NCI-H1694 (cell line): ENCODE data around the gene GRIP2.

ENCODE experiments used
- DNase-seq: peaks from one replicate; lab custom pipeline; 2025; lab: John Stamatoyannopoulos, UW

Gene GRIP2

DNA sequence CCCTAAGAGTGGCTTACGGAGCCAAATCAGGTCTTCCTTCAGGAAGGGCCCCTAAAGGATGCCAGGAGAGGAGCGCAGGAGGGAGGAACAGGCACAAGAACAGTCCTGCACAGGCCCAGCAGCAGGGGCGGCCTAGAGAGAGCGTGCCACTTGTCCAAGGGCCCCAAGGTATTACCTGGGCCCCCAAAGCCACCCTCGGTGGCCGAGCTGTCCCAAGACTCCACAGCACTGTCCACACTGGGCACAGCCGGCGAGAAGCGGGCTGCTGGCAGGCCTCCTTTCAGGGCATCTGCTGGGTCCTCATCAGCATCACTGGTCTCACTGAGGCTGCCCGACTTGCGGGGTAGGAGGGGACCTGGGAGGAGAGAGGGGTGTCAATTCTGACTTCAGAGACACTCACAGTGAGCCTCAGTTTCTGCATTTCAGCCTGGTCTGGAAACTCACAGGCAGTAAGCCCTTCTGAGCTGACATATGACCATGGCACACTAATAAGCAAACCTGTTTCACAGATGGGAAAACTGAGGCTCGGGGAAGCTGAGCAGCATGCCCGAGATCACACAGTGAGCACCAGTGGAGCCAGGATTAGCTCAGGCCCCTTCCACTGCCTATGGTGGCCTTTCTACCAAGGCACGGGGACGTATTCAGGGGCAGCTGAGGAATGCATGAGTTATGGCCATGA, 33.4 kb downstream of the GRIP2 start:
- no peak for DNase-seq

DNA sequence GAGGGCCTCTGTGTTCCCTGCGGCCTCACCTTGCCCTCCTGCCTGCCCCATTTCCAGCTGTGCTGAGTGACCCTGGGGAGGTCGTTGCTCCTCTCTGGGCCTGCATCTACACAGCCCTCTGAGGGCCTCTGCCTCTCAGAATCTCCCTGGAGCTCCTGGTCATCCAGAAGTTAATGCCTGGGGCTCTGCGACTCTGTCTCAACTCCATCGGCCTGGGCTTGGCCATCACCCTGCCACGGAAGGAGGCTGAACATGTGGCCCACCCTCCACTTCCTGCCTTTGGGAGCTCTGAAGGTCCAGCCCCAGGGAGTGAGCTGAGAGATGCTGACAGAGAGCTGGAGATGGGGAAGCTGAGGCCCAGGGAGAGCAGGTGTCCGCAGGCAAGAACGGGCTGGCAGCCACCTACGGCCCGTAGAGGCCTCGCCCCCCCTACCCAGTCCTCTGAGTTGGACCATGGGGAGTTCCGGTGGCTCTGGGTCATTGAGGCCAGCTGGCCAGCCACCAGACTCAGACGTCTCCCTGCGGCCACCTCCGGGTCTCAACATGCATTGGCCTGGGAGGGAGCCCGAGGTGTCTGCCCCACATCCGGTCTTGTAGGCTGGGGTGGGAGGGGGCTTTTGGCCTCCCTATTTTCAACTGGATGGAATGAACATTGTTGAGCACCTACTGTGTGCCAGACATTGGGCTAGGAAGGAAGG, 34.2 kb downstream of the GRIP2 start:
- no peak for DNase-seq

DNA sequence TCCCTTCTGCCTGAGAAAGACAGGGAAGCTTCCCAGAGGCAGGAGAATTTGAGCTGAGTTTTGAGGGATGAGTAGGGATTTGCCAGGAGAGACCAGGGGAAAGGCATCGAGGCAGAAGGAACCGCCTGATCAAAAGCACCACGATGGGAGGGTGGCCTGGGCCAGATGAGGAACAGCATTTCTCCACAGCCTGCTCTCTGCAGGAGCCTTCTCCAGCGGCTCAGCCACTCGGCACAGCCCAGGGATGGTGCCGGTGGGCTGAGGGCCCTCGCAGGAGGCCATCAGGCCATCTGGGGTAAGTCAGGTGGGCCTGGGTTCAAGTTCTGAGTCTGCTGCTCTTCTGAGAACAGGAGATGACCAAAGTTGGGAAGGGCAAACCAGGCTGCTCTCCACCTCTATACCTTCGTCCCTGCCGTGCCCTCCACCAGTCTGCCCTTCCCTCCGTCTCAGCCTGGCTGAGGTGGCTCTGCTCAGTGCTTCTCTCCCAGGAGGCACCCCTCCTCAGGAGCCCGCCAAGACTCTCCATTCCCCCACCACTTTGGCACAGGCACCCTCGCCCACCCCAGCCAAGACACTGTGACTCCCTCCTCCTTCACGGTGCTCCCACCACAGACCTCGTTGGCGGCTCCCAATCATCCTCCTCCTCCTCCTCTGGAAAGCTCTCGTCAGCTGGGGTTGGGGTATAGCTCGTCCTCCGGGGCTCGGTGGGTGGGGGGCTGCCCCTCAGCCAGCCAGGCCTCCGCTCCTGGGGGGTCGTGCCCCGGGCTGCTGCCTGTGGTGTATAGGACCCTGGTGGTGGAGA, 34.9 kb downstream of the GRIP2 start:
- no peak for DNase-seq

DNA sequence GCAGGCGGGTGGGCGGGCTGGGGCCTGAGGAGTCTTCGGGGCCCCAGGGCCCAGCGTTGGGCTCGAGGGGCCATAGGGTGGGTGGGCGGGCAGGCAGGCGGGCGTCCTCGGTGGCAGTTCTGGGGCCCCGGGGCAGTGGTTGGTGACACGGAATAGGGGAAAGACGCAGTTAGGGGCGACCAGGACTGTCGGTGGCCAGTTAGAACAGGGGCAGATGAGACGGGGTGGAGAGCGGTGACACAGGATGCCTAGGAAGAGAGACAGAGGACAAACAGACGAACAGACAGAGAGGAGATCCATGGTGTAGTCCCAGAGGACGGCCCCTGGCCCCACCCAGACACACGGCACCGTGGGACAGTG, 36.5 kb downstream of the GRIP2 start:
- DNase-seq, result no peak

DNA sequence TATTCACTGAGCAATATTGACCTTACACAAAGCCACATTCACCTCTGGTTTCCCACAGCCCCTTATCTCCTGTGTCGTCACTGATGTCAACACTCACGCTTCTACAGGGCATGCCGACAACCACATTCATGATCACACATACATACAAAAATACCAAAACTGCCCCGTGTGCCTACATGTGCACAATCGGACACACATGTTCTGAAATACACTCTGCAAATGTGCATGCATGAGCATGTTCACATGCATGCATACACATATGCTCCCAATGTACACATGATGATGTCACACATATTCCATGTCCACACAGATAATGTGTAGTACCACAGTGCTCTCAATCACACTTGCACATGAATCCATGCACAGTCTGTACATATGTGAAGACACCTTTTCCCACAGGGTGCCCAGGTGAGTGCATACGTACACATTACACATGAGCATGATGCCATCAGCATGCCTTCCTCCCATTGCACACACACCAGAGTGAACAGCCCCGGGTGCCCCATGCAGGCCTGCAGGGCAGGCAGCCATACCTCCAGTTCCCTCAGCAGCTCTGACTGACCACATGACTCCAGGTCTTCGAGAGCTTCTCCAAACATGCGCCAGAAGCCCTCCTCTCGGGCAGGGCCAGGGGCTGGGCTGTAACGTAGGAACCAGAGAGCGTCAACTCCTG, 37.0 kb downstream of the GRIP2 start:
- no peak for DNase-seq

DNA sequence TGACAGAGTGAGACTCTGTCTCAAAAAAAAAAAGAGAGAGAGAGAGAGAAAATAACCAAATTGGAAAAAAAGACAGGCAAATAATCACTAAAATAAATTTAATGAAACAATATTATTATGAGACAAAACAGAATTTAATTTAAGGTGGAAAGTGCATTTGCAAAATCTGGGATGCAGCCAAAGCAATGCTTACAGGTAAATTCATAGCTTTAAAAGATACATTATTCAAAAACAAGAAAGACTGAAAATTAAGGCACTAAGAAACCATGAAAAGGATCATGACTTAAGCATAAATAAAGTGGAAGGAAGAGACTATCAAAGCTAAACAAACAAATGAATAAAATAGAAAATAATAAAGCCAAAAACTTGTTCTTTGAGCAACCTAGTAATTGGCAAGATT, 37.7 kb downstream of the GRIP2 start:
- no peak for DNase-seq

DNA sequence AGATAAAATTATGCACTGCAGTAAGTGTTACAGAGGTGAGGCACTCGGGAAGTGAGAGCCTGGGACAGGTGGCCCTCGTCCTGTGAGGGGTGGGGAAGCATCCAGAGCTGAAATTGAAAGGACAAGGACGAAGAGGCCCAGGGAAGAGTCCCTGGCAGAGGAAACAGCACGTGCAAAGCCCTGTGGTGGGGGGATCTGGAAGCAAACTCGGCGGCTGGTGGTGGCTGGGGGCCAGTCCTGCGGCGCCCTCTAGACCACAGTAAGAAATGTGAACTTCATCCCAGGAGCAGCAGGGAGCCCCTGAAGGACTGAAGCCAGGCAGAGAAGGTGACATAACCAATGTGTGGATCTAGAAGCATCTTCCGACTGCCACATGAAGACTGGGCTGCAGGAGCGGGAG, 42.8 kb downstream of the GRIP2 start:
- no peak for DNase-seq

DNA sequence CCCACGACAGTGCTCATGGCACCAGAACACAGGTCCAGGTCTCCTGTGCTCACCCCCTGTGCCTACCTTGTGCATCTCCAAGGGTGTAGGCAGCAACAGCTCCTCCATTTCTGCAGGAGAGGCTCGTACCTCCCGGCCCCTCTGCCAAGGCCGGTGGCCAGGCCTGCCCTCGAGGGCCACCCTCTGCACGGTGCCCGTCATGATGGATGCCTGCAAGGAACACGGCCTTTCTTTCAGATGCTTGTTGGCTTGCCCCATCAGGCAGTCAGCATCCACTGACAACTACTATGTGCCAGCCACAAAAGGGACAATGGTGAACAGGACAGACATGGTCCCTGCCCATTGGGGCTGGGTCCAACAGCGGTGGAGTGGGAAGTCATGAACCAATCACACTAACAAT, 43.8 kb downstream of the GRIP2 start:
- DNase-seq, result no peak

DNA sequence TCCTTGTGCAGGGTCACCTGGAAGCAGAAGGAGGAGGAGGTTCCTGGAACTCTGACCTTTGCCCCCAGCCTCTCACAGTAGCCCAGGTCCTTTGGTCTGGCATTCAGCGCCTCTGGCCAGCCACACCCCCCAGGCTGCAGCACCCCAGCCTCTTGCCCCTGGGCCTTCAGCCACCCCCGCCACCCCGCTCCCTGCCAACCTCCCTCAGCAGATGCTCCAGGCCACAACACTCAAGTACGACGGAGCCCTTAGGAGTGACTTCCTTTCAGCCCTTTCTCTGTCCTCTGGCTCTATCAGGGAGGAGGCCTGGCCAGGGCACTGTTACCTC, 45.2 kb downstream of the GRIP2 start:
- no peak for DNase-seq

DNA sequence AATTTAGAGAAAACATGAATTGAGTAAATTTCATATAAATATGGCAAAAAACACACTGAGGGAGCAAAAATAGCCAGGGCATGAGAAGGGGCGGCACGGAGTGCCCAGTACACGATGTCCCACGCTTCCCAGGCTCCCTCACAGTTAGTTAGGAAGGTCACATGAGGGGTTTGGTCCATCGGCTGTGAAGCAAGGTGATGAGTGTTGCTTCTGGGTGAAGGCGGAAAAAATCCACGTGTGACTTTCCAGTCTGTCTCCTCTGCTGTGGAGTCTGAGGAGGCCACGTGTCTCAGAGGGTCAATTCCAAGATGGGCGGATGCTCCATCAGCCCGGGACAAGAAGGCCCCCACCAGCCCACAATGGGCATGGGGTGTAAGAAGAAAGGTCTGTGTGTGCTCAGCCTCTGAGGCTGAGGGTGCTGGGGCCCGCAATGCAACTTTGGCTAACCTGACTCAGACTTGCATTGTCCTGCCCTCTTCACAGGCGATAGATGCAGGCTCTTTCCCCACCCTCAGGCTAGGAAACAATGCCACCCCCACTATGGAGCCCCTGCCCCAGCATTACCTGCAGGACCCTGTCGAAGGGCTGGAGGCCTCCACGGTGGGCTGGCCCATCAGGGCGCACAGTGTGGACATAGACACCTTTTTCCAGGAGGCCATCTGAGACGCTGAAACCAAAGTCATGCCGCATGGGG, 45.7 kb downstream of the GRIP2 start:
- no peak for DNase-seq

DNA sequence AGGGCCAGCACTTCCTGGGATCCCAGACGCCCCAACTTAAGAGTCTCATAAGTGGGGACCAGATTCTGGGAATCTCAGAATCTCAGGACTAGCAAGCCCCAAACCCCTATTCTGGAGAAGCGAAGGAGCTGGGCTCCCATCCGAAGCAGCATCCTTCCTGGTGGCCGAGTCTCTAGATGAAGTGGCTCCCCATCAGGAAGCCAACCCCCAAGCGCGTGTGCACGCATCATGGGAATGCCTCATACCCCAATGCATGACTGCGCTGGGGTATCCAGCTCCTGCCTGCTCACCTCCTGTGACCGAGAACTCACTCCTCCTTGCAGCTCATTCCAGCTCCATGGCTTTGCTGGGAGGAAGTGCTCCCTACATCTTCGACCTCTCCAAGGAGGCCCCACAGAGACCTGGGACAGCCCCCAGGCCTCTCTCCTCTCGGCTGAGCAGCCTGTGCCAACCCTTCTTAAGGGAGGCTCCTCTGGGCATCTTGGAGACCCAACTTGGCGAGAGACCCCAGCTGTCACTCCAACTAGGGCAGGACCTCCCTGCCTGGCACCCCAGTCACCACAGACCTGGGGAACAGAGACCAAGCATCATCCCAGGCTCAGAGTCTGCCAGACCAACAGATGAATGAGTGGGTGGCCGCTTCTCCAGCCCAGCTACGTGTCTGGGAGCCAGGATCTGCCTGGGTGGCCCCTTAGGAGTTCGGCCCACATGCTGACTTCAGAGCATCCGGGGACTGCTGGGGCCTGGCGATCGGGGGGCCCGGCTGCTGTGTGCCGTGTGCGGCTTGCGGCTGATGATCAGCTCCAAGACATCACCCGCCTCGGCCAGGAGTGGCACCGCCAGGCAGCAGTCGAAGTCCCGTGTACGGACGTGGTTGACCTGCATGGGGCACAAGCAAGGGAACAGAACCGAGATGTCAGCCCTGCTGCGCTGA, 46.9 kb downstream of the GRIP2 start:
- DNase-seq, result no peak

DNA sequence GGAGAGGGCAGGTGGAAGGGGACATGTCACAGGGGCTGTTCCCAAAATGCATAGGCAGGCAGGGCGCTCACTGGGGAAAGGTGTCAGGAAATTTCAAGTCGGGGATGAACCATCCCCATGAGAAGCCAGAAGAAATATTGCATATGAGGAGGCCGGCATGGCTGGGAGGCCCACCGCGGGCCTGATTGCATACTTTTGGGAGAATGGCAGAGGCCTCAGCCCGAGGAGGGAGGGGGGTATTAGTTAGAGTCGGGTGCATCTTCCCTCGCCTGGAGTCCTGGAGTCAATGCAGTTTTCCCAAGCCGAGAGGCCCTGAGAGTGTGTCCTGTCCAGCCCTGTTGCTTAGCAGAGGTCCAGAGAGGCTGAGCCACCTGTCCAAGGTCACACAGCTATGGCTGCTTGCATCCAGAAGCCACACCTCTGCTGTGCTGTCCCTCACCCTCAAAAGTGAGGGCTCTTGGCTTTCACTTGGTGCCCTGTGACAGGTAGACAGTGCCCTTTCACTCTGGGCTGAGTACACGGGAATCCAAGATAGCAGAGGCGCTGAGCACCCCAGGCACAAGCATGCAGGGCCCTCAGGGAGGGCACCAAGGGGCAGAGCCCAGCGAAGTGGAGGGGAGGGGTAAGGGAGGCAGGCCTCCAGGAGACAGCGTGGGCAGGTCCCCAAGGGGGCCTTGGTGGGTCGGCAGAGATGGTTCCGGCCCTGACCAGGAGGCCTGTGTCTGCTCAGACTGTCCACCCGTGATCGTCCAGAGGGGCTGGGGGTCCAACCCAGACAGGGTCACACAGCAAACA, 48.5 kb downstream of the GRIP2 start:
- DNase-seq, result no peak

DNA sequence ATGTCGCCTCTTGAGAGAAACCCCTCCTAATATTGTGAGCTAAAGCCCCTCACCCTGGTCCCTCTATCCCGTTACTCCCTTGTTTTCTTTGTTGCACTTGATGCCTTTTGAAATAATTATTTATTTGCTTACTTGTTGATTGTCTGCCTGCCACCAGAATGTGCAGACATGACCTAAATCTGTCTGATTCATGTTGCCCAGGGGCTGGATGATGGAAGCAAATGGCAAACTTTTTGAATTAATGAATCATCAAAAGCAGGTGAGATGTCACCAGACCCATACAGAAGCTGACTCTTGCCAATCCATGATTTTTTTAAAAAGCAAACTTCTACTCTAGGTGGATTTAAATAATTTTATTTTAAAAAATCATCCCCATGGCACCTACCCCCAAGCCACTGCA, 49.3 kb downstream of the GRIP2 start:
- no peak for DNase-seq

DNA sequence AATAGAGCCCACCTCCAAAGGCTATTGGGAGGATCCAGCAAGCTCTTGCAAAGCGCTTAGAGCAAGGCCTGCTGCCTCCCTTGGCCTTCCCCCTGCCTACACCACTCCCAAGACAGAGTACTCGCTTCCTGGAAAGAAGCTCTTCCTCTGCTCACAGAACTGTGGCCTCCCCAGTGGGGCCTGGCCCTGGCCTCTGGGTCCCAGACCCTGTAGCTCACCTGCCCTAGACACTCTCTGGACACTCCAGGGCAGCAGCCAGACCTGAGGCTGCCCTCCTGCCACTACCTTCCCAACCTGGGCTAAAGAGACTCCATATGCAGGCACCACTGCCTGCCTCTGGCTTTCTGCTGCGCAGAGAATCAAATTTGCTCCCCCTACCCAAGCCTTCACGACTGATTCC, 49.9 kb downstream of the GRIP2 start:
- no peak for DNase-seq

DNA sequence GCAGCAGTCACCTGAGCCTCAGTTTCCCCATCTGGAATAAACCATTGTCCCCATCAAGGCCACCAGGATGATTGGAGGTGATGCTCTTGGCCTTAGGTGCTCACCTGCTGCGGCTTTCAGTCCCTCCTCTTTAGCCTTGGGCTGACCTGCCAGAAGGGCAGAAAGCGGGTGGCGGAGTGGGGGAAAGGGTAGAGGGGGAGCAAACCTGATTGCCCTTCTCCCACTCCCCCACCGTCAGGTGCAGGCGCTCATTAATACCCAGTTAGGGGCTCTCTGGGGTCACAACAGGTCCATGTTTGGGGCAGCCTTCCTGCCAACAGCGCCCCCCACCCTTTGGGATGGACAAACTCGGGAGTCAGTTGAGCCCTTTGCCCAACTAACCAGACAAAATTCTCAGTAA, 50.5 kb downstream of the GRIP2 start:
- no peak for DNase-seq

DNA sequence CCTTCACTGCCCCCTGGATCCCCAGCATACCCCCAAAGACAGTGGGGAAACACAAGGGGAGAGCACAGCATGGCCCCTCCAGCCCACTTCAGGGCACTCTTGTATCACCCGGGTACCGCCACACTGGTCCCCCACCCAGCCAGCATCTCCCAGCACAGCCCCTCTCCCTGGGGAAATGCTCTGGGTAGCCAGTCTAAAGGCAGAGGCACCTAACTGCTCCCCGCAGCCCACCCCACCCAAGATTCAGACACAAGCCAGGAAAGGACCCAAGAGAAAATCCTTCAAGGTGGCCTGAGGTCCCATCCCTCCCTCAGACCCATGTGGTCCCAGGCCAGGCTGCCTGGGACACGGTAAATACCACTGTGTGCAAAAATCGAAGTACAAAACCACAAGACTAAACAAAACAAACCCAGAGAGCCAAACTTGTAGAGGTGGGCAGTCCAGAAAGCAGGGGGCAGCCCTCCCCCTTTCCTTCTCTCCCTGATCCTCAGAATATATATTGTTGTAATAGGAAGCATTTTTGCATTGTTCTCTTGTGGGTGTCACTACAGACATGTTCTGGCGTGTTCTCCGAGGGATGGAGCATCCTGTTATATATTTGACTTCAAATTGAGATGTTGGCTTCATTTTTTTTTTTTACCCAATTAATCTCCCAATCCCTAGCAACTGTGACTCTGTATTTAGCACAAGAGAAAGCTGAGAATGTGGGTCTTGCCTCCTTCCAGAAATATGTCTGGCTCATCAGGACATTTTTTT, 51.7 kb downstream of the GRIP2 start:
- no peak for DNase-seq

DNA sequence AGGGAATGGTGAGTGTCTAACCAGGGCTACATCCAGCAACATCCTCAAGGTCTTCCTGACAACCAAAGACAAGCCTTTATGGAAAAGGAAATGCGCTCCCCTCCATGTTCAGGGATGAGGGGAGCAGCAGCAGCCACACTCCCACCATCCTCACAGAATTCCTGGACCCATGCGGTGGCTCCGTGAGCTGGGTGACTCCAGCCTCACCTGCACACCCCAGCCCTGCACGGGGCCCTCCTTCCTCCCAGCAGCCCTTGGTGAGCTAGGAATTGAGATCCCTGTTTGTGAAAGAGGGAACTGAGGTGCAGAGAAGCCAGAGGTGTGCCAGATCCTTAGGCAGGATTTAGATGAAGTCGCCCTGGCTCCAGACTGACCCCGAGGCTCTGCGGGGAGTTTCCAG, 52.3 kb downstream of the GRIP2 start:
- no peak for DNase-seq

DNA sequence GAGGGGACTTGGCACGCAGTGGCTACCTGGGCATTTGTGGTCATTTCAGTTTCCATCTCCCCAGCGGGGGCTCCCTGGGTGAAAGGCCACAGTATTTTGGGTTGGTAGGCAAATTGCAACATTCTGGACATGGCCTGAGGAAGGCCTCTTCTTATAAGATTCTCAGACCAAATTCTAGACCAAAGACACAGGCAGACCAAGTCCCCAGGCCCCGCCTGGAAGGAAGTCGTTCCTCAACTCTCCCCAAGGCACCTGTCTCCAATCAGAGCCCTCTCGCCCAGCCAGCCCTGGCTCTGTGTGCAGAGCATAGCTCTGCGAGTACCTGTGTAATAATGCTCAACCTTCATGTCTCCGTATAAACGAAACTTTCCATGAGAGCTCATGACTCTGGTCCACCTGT, 53.1 kb downstream of the GRIP2 start:
- no peak for DNase-seq

DNA sequence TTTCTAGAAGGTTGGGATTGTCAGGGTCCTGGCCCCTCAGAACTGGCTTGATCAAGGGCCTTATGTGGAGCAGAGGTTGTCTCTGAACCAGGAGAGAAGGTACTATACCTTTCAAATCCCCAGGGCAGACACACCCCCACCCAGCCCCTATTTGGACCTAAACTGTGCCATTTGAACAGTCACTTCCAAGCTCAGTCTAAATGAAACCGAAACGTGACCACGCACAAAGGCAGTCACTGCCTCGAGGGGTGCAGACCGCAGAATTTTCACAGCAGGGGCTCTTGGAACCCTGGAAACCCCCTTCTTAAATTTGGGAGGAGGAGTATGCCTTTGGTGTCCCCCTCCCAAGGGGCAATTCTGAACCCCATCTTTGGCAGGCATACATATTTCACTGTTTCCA, 53.7 kb downstream of the GRIP2 start:
- DNase-seq, result no peak

DNA sequence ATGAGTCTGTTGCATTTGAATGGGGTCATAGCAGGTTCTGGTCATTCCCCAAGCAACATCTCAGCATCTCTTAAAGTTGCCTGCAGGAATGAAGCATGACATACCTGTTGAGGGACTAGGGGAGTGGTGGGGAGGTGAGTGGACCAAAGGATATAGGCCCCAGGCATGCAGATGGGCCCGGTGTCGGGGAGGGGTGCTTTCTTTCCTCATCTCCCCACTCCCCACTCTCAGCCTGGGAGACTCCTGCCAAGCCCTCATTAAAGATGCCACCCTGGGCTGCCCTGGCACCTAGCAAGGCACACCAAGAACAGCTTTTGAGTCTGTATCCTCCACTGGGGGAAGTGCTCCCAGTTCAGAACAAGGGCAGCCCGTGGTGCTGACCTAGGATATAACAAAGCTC, 54.2 kb downstream of the GRIP2 start:
- DNase-seq, result no peak
